ENCODE measurements around the gene VPS50.
"Not testable (repeated sequence)": the region's sequence is repeated elsewhere in the genome, so short reads cannot be mapped to it uniquely, and the experiment has no call there.

The VPS50 gene

DNA sequence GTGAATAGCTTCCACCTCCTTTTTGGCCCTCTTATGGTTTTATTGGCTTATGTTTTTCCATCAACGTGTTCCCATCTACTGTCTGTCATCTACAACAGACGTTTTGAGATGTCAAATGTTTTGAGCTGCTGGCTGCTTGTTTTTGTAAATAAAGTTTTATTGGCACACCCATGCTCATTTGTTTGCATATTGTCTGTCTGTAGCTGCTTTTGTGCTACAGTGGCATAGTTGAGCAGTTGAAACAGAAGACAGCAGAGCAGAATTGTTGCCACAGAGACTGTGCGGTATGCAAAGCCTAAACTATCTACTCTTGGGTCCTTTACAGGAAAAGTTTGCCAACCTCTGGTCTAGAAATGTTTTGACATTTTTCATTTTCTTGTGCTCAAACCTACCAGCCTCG lies 88.7 kb downstream of the VPS50 start:
- no peaks in the 10 kb centered on the region for H3K9me3 ChIP-seq (ENCODE audit: severe bottlenecking)
- no peak for DNase-seq
- no peaks in the 10 kb centered on the region for H3K36me3 ChIP-seq
- no peaks in the 10 kb centered on the region for H3K27me3 ChIP-seq (ENCODE audit: insufficient read depth, low read depth, severe bottlenecking)
- TF ChIP-seq, protein P1, sequence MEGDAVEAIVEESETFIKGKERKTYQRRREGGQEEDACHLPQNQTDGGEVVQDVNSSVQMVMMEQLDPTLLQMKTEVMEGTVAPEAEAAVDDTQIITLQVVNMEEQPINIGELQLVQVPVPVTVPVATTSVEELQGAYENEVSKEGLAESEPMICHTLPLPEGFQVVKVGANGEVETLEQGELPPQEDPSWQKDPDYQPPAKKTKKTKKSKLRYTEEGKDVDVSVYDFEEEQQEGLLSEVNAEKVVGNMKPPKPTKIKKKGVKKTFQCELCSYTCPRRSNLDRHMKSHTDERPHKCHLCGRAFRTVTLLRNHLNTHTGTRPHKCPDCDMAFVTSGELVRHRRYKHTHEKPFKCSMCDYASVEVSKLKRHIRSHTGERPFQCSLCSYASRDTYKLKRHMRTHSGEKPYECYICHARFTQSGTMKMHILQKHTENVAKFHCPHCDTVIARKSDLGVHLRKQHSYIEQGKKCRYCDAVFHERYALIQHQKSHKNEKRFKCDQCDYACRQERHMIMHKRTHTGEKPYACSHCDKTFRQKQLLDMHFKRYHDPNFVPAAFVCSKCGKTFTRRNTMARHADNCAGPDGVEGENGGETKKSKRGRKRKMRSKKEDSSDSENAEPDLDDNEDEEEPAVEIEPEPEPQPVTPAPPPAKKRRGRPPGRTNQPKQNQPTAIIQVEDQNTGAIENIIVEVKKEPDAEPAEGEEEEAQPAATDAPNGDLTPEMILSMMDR (IDR thresholded peaks at IDR 0.05; ENCODE audit: low read depth, low read length): no peak
- H3K4me3 ChIP-seq (ENCODE audit: low read depth, low read length): no peak overlapping the region
- H3K27ac ChIP-seq: no peak overlapping the region

DNA sequence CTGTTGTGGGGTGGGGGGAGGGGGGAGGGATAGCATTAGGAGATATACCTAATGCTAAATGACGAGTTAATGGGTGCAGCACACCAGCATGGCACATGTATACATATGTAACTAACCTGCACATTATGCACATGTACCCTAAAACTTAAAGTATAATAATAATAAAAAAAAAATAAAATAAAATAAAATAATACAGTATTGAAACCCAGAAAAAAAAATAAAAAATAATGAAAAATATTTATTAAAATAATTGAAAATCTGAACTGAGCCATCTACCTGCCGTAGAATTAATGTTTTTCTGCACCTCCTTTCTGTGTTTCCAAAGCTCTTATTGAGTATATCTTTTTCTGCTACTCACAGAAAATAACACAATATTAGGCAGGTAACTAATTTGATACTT lies 94.1 kb downstream of the VPS50 start:
- not testable (repeated sequence) for H3K36me3 ChIP-seq; DNase-seq; H3K27me3 ChIP-seq (ENCODE audit: insufficient read depth, low read depth, severe bottlenecking); H3K27ac ChIP-seq; H3K9me3 ChIP-seq (ENCODE audit: severe bottlenecking); H3K4me3 ChIP-seq (ENCODE audit: low read depth, low read length)

GRCh38 chr7:93327006-93327633 lies 95.0 kb downstream of the VPS50 start:
- Histone ChIP-seq H3K36me3 (no peaks in the 10 kb centered on the region), H3K9me3 (ENCODE audit: severe bottlenecking) (no peaks in the 10 kb centered on the region), H3K4me3 (ENCODE audit: low read depth, low read length) (no peak overlapping the region), H3K27me3 (ENCODE audit: insufficient read depth, low read depth, severe bottlenecking) (no peaks in the 10 kb centered on the region), H3K27ac (no peak overlapping the region)
- no peak for DNase-seq
- TF ChIP-seq, protein P1 (IDR thresholded peaks at IDR 0.05; ENCODE audit: low read depth, low read length): no peak

DNA sequence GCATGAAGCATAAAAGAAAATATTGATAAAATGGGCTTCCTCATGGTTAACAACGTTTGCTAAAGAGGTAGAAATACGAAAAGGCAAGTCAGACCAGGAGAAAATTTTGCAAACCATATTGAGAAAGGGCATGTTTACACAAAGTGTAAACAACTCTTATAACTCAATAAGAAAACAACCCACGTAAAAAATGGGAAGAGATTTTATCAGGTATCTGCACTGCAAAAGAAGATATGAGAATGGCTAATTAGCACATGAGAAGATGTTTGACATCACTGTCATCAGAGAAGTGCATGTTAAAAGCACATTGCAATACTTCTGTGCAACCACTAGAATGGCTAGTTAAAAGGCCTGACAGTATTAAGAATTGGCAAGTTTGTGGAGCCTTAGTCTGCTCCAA lies 99.5 kb downstream of the VPS50 start:
- no peaks in the 10 kb centered on the region for H3K36me3 ChIP-seq
- no peak overlapping the region for H3K4me3 ChIP-seq (ENCODE audit: low read depth, low read length)
- no peaks in the 10 kb centered on the region for H3K27me3 ChIP-seq (ENCODE audit: insufficient read depth, low read depth, severe bottlenecking)
- no peak for DNase-seq
- H3K27ac ChIP-seq: no peak overlapping the region
- TF ChIP-seq, protein P1 (IDR thresholded peaks at IDR 0.05; ENCODE audit: low read depth, low read length): no peak
- H3K9me3 ChIP-seq (ENCODE audit: severe bottlenecking): no peaks in the 10 kb centered on the region

DNA sequence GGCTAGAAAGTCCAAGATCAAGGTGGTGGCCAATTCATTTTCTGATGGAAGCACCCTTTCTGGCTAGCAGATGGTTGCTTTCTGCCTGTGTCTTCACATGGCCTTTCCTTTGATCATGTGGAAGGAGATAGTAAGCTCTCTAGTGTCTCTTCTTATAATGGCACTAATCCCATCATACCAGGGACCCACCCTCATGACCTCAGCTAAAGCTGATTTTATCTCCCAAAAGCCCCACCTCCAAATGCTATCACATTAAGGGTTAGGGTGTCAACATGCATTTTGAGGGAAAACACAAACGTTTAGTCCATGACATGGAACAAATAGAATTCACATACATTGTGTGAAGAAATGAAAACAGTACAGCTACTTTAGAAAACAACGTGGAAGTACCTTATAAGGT lies 100.0 kb downstream of the VPS50 start:
- Histone ChIP-seq H3K27ac (no peak overlapping the region), H3K4me3 (ENCODE audit: low read depth, low read length) (no peak overlapping the region), H3K27me3 (ENCODE audit: insufficient read depth, low read depth, severe bottlenecking) (no peaks in the 10 kb centered on the region), H3K36me3 (no peaks in the 10 kb centered on the region), H3K9me3 (ENCODE audit: severe bottlenecking) (no peaks in the 10 kb centered on the region)
- DNase-seq: no peak
- TF ChIP-seq, protein P1 (IDR thresholded peaks at IDR 0.05; ENCODE audit: low read depth, low read length): no peak

DNA sequence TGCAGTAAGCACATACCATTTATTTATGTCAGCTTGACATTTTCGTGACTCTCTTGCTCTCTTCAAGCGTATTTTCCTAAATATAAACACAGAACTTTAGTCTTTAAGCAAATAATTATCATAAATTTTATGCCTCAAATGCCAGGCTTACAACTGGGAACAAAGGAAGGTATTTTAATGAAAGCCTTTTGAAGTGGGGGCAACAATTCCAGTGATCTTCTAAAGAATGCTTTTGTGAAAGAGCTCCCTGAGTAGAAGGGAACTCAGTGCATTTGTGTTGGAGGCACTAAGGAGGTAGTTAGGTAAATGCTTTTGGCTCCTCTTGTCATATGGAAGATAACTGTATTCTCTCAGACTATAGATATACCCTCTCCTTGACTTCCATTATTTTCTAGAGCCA lies 104.9 kb downstream of the VPS50 start:
- Histone ChIP-seq H3K36me3 (peaks cover 11% of the 10 kb centered on the region), H3K9me3 (ENCODE audit: severe bottlenecking) (no peaks in the 10 kb centered on the region), H3K27ac (no peak overlapping the region), H3K4me3 (ENCODE audit: low read depth, low read length) (no peak overlapping the region), H3K27me3 (ENCODE audit: insufficient read depth, low read depth, severe bottlenecking) (no peaks in the 10 kb centered on the region)
- DNase-seq: no peak
- TF ChIP-seq, protein P1 (IDR thresholded peaks at IDR 0.05; ENCODE audit: low read depth, low read length): no peak

GRCh38 chr7:93342178-93342577 lies 110.0 kb downstream of the VPS50 start:
- H3K4me3 ChIP-seq (ENCODE audit: low read depth, low read length); H3K27ac ChIP-seq; DNase-seq; H3K9me3 ChIP-seq (ENCODE audit: severe bottlenecking); H3K27me3 ChIP-seq (ENCODE audit: insufficient read depth, low read depth, severe bottlenecking): not testable (repeated sequence)
- H3K36me3 ChIP-seq: peaks cover 11% of the 10 kb centered on the region
